AG09319 (cell line): ENCODE results near the gene TERT.

Experiments
- DNase-seq: peaks from one replicate; pipeline ENCODE4 v3.0.0-alpha.2; 2010; ENCODE audit warnings: low read depth; ENCODE audit errors: extremely low read depth
- TF ChIP-seq, protein P1 (sequence below): IDR thresholded peaks from 2 replicates; pipeline ENCODE4 v1.5.1; 2011; ENCODE audit warnings: low read depth, mild to moderate bottlenecking, inconsistent platforms, low read length, moderate library complexity

The TERT gene

DNA sequence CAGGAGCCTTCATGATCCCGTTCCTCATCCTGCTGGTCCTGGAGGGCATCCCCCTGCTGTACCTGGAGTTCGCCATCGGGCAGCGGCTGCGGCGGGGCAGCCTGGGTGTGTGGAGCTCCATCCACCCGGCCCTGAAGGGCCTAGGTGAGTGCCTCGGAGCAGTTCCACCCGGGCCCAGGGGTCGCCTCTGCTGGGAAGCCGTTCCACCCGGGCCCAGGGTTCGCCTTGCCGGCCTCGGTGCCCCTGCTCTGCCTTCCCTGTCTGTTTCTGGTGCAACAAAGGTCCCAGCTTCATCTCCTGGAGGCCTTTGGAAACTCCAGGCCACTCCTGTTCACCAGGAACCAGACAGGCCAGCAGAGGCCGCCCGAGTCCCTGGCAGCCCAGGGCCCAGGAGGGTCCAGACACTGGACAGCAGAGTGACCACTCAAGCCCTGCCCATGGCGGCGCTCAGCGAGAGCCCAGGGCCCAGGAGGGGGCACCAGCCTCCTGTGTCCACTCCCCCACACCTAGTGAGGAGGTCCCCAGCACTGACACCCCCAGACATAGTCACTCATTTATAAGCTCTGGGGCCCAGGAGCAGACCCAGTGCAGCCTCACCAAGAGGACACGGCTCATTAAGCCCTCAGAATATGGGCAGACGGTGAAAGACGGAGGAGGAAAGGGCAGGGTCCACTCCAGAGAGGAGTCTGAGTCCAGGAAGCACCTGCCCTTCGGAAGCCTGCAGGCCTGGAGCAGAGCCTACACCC is 86.0 kb downstream of the TERT start:
- DNase-seq: no peak
- TF ChIP-seq, protein P1, sequence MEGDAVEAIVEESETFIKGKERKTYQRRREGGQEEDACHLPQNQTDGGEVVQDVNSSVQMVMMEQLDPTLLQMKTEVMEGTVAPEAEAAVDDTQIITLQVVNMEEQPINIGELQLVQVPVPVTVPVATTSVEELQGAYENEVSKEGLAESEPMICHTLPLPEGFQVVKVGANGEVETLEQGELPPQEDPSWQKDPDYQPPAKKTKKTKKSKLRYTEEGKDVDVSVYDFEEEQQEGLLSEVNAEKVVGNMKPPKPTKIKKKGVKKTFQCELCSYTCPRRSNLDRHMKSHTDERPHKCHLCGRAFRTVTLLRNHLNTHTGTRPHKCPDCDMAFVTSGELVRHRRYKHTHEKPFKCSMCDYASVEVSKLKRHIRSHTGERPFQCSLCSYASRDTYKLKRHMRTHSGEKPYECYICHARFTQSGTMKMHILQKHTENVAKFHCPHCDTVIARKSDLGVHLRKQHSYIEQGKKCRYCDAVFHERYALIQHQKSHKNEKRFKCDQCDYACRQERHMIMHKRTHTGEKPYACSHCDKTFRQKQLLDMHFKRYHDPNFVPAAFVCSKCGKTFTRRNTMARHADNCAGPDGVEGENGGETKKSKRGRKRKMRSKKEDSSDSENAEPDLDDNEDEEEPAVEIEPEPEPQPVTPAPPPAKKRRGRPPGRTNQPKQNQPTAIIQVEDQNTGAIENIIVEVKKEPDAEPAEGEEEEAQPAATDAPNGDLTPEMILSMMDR: peak; percentile 38

DNA sequence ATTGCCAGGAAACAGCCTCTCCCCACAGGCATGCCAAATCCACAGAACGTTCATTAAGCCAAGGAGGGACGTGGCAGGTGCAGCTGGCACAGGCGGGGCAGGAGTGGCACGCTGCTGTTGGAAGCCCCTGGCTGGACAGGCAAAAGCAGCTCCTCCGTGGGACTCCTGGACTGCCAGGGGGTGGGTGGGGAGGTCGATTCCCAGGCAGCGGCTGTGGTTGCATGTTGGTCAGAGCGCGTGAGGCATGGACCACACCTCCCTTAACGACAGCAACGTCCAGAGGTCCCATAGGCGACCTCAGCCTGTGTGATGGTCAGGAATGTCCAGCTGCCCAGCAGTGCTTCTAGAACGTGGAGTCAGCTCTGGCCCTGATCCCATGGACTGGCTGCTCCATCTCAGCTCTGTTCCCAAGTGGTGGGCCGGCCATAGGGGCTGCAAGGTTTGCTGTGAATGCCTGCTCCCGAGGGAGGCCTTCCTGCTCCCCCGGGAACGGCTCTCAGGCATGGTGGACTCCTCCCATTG is 86.6 kb downstream of the TERT start:
- DNase-seq: no peak
- TF ChIP-seq, protein P1: no peak

DNA sequence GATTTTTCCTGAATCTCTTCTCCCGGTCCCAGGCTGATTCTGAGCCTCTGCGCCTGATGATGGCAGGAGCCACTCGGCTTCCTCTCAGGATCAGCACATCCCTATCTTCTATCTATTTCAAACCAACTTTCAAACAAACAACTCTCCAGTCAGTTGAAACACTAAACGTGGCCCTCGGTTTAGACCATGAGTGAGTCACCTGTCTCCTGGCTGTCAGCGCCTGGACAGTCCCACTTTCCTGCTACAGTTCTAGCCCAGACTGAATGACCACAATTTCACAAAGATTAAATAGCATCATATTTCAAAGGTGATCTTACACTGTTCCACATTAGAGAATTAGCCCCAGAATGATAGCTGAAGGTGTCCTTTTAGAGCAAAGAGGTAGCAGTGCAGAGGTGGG is 87.3 kb downstream of the TERT start:
- no peak for DNase-seq
- TF ChIP-seq, protein P1: no peak

- TF ChIP-seq, protein P1: no peak
- DNase-seq: no peak
Observed at GRCh38 chr5:1206521-1207412, 88.1 kb downstream of the TERT start.

DNA sequence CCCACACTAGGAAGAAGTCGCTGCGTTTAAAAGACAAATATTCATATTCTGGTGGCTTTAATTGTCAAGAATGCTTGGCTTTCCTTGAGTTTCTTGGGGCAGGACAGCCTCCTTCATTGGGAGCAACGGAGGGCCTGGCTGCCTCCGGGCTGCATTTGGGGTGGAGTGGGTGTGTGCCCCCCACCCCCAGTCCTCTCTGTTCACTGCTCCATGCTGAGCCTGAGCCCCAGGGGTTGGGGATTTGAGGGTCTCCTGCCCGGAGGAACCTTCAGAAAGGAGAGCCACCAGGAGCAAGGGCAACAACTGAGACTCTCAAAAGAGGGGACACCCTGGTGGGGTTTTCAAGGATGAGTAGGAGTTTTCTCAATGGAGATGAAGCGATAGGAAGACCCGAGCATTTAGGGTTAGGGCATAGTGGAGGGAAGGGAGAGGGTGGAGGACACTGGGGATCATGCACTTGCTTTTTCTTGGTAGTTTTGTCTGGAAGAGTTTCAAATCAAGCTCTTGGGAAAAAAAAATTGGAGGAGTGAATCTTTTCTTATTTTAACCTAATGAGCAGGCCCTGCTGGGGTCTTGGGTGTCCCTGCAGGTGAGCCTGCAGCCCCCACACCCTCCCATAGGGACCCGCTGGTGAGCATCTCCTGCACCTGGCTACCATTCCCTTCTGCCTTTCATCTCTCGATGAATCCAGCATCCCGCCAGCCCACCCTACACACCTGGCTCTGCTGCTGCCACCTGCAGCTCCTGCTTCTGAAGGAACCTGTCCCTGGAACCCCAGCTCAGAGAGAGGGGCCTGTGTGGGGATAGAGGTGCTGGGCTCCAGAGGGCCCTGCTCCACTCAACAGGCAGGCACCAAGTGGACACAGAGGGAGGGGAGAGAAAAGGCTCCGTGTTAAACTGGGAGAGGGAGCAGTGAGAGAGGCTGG is 89.3 kb downstream of the TERT start:
- DNase-seq: no peak
- TF ChIP-seq, protein P1: no peak

DNA sequence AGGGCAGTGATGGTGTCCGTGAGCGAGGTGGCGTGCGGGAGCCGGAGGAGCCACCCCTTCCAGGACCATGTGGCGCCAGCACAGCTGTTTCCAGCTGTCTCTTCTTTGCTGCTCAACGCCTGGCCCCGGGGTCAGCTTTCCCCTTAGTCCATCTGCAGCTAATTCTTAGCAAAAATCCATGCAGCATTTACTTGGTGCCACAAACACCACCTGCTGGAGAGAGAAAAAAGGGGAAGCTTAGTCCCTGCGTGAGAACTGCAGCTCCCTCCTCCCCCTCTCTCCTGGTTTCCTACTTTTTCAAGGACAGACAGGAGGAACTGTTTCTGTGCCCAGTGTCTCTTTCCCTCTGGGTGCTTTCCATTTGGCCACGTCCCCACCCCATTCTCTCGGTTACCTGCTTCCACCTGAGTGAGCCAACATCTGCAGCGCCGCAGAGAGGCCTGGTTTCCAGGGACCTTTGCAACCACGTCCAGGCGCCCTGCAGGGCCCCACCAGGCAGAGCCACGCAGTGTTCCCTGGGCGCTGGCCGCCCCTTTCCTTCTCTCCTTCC is 90.1 kb downstream of the TERT start:
- TF ChIP-seq, protein P1: peak; percentile 4; the same call in 1 of the 2 replicates
- DNase-seq: no peak
